ENCODE data around the gene HYDIN. TPM values are rescaled to one million over a fixed set of nuclear protein-coding genes. Genes with fewer than 3 reads are reported as not detected.

HYDIN gene
- polyA plus RNA-seq, 2 of the 4 experiments (the other 2 are of a cell fraction), result 0.23 to 0.41 TPM

GRCh38 chr16:71257768-71258167, 27.2 kb upstream of the HYDIN start:
- Histone ChIP-seq H3K4me2 (no peak overlapping the region), H3K4me3 (no peak overlapping the region), H3K9me3 (no peaks in the 10 kb centered on the region), H3K27ac (no peak overlapping the region), H3K4me1 (no peaks in the 10 kb centered on the region)
- ATAC-seq (no peak), DNase-seq (ENCODE audit: low read depth in 1 of 2, low spot score in 1 of 2) (no peak), FAIRE-seq (no peak)
- ChIA-PET POLR2A (no interaction called here), CTCF (no interaction called here)
- WGBS (ENCODE audit: missing lambda C conversion rate), result 2% methylated on average over 1 of the region's 1 CpG
- TF ChIP-seq MAFK (IDR thresholded peaks at IDR 0.05; ENCODE audit: partially characterized antibody) (peak; percentile 55), ZSCAN20 (CRISPR knock-in tag; IDR thresholded peaks at IDR 0.05) (no peak)

GRCh38 chr16:71255721-71256120, 25.2 kb upstream of the HYDIN start:
- H3K27ac ChIP-seq, result no peak overlapping the region
- no peak for ATAC-seq

GRCh38 chr16:71254832-71255525, 24.5 kb upstream of the HYDIN start:
- 30% methylated on average over 4 of the region's 4 CpGs for WGBS (ENCODE audit: missing lambda C conversion rate)
- H3K4me2 ChIP-seq, result no peak overlapping the region
- DNase-seq (ENCODE audit: low read depth in 1 of 2, low spot score in 1 of 2) (no peak), ATAC-seq (no peak), FAIRE-seq (no peak)
- no peak overlapping the region for H3K27ac ChIP-seq
- ChIA-PET POLR2A (no interaction called here), CTCF (no interaction called here)
- no peak overlapping the region for H3K4me3 ChIP-seq
- H3K9me3 ChIP-seq, result no peaks in the 10 kb centered on the region
- H3K4me1 ChIP-seq, result no peaks in the 10 kb centered on the region
- TF ChIP-seq SREBF2 (IDR thresholded peaks at IDR 0.05) (no peak), MAFK (IDR thresholded peaks at IDR 0.05; ENCODE audit: partially characterized antibody) (no peak), JUNB (IDR thresholded peaks at IDR 0.05) (no peak), FOSB (CRISPR knock-in tag; IDR thresholded peaks at IDR 0.05) (no peak), MAZ (IDR thresholded peaks at IDR 0.05; ENCODE audit: borderline replicate concordance, low read depth, low read length) (no peak), CHD4 (IDR thresholded peaks at IDR 0.05; ENCODE audit: borderline replicate concordance) (no peak), RCOR1 (IDR thresholded peaks at IDR 0.05; ENCODE audit: low read depth, low read length) (no peak), TP53 (CRISPR knock-in tag; IDR thresholded peaks at IDR 0.05) (no peak), ZNF302 (CRISPR knock-in tag; IDR thresholded peaks at IDR 0.05) (no peak), PBX3 (IDR thresholded peaks at IDR 0.05) (no peak), POLR2AphosphoS2 (conservative IDR thresholded peaks at IDR 0.05; ENCODE audit: low read length) (no peak), NFE2L2 (conservative IDR thresholded peaks at IDR 0.05; ENCODE audit: low read length) (no peak), KDM5A (IDR thresholded peaks at IDR 0.05) (no peak), MAX (IDR thresholded peaks at IDR 0.05) (no peak), JUN (IDR thresholded peaks at IDR 0.05) (no peak), ZFP36 (IDR thresholded peaks at IDR 0.05; ENCODE audit: borderline replicate concordance, partially characterized antibody) (no peak), HOXB13 (CRISPR knock-in tag; IDR thresholded peaks at IDR 0.05; ENCODE audit: low read depth) (no peak)
- TF ChIP-seq, protein P1, sequence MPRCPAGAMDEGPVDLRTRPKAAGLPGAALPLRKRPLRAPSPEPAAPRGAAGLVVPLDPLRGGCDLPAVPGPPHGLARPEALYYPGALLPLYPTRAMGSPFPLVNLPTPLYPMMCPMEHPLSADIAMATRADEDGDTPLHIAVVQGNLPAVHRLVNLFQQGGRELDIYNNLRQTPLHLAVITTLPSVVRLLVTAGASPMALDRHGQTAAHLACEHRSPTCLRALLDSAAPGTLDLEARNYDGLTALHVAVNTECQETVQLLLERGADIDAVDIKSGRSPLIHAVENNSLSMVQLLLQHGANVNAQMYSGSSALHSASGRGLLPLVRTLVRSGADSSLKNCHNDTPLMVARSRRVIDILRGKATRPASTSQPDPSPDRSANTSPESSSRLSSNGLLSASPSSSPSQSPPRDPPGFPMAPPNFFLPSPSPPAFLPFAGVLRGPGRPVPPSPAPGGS (IDR thresholded peaks at IDR 0.05), result no peak

More at GRCh38 chr16:71255721-71256120, 25.2 kb upstream of the HYDIN start:
- H3K9me3 ChIP-seq, result no peaks in the 10 kb centered on the region
- DNase-seq (ENCODE audit: low read depth in 1 of 2, low spot score in 1 of 2) (no peak), FAIRE-seq (no peak)
- WGBS (ENCODE audit: missing lambda C conversion rate), result 22% methylated on average over 5 of the region's 6 CpGs
- TF ChIP-seq BHLHE40 (IDR thresholded peaks at IDR 0.05; ENCODE audit: low read depth, low read length) (no peak), JUN (IDR thresholded peaks at IDR 0.05) (no peak), RAD21 (conservative IDR thresholded peaks at IDR 0.05 in 1 of 2, IDR thresholded peaks at IDR 0.05 in 1 of 2) (no peak), MAFK (IDR thresholded peaks at IDR 0.05; ENCODE audit: partially characterized antibody) (no peak), SREBF2 (IDR thresholded peaks at IDR 0.05) (no peak), SMC3 (IDR thresholded peaks at IDR 0.05) (no peak), POLR2A (IDR thresholded peaks at IDR 0.05; ENCODE audit: low read length) (no peak), PHF8 (IDR thresholded peaks at IDR 0.05; ENCODE audit: borderline replicate concordance, low read depth) (no peak), PBX3 (IDR thresholded peaks at IDR 0.05) (no peak), POLR2AphosphoS2 (conservative IDR thresholded peaks at IDR 0.05; ENCODE audit: low read length) (no peak), RFX5 (IDR thresholded peaks at IDR 0.05) (no peak), KDM1A (IDR thresholded peaks at IDR 0.05; ENCODE audit: low read depth) (no peak), JUNB (IDR thresholded peaks at IDR 0.05) (no peak), RARB (CRISPR knock-in tag; IDR thresholded peaks at IDR 0.05) (no peak), ESRRA (IDR thresholded peaks at IDR 0.05; ENCODE audit: borderline replicate concordance, low read length) (no peak), EHF (CRISPR knock-in tag; IDR thresholded peaks at IDR 0.05) (no peak)
- TF ChIP-seq, protein P1 (IDR thresholded peaks at IDR 0.05), result no peak
- TF ChIP-seq, protein P2, sequence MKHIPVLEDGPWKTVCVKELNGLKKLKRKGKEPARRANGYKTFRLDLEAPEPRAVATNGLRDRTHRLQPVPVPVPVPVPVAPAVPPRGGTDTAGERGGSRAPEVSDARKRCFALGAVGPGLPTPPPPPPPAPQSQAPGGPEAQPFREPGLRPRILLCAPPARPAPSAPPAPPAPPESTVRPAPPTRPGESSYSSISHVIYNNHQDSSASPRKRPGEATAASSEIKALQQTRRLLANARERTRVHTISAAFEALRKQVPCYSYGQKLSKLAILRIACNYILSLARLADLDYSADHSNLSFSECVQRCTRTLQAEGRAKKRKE (CRISPR knock-in tag; IDR thresholded peaks at IDR 0.05; ENCODE audit: low read depth), result no peak
- H3K4me3 ChIP-seq, result no peak overlapping the region
- CTCF ChIA-PET, result interaction anchor here (0.5 kb wide), 1 partner anchor 12 kb away, joined by 3 read pairs; no protein-coding TSS in a partner anchor
- POLR2A ChIA-PET, result no interaction called here
- H3K4me2 ChIP-seq, result no peak overlapping the region
- H3K4me1 ChIP-seq, result no peaks in the 10 kb centered on the region

Data from A549 (cell line).